ENCODE measurements around the gene ICOS. TPM values are rescaled to one million over a fixed set of nuclear protein-coding genes. Genes with fewer than 3 reads are reported as not detected.

Gene ICOS
- polyA plus RNA-seq, 2 donors, result 0.04 to 0.12 TPM

- Histone ChIP-seq H3K9me3 (ENCODE audit: control insufficient read depth in 2 of 2, insufficient read depth in 1 of 2, low read depth in 1 of 2, low read length in 1 of 2) (no peaks in the 10 kb centered on the region), H3K27ac (ENCODE audit: low read depth in 2 of 2, low read length in 1 of 2) (no peak overlapping the region), H3K4me3 (ENCODE audit: low read depth in 1 of 2, low read length in 2 of 2) (no peak overlapping the region), H3K4me1 (ENCODE audit: control insufficient read depth in 2 of 2, insufficient read depth in 2 of 2, low read length in 1 of 2) (no peaks in the 10 kb centered on the region), H3K36me3 (ENCODE audit: control insufficient read depth in 2 of 2, insufficient read depth in 2 of 2, low read length in 1 of 2) (no peaks in the 10 kb centered on the region), H3K27me3 (ENCODE audit: control insufficient read depth in 1 of 2, insufficient read depth in 2 of 2, low read length in 2 of 2) (no peaks in the 10 kb centered on the region)
- 40 to 55% methylated on average over 1 of the region's 1 CpG for WGBS, 2 donors
These were observed 60.9 kb downstream of the ICOS start for GRCh38 chr2:203997481-203997880.

GRCh38 chr2:203997980-203998809 is 61.6 kb downstream of the ICOS start:
- H3K4me1 ChIP-seq (ENCODE audit: control insufficient read depth in 2 of 2, insufficient read depth in 2 of 2, low read length in 1 of 2), result no peaks in the 10 kb centered on the region
- no peaks in the 10 kb centered on the region for H3K27me3 ChIP-seq (ENCODE audit: control insufficient read depth in 1 of 2, insufficient read depth in 2 of 2, low read length in 2 of 2)
- no peak overlapping the region for H3K4me3 ChIP-seq (ENCODE audit: low read depth in 1 of 2, low read length in 2 of 2)
- no peaks in the 10 kb centered on the region for H3K9me3 ChIP-seq (ENCODE audit: control insufficient read depth in 2 of 2, insufficient read depth in 1 of 2, low read depth in 1 of 2, low read length in 1 of 2)
- 66 to 74% methylated on average over 6 of the region's 6 CpGs for WGBS, 2 donors
- H3K27ac ChIP-seq (ENCODE audit: low read depth in 2 of 2, low read length in 1 of 2), result no peak overlapping the region
- no peaks in the 10 kb centered on the region for H3K36me3 ChIP-seq (ENCODE audit: control insufficient read depth in 2 of 2, insufficient read depth in 2 of 2, low read length in 1 of 2)

- Histone ChIP-seq H3K27me3 (ENCODE audit: control insufficient read depth in 1 of 2, insufficient read depth in 2 of 2, low read length in 2 of 2) (no peaks in the 10 kb centered on the region), H3K4me1 (ENCODE audit: control insufficient read depth in 2 of 2, insufficient read depth in 2 of 2, low read length in 1 of 2) (no peaks in the 10 kb centered on the region), H3K27ac (ENCODE audit: low read depth in 2 of 2, low read length in 1 of 2) (no peak overlapping the region)
These were observed 63.3 kb downstream of the ICOS start for GRCh38 chr2:203999835-204000234.

GRCh38 chr2:204000446-204000845 is 63.9 kb downstream of the ICOS start:
- Histone ChIP-seq H3K9me3 (ENCODE audit: control insufficient read depth in 2 of 2, insufficient read depth in 1 of 2, low read depth in 1 of 2, low read length in 1 of 2) (no peaks in the 10 kb centered on the region), H3K4me3 (ENCODE audit: low read depth in 1 of 2, low read length in 2 of 2) (no peak overlapping the region), H3K27ac (ENCODE audit: low read depth in 2 of 2, low read length in 1 of 2) (no peak overlapping the region), H3K4me1 (ENCODE audit: control insufficient read depth in 2 of 2, insufficient read depth in 2 of 2, low read length in 1 of 2) (no peaks in the 10 kb centered on the region), H3K36me3 (ENCODE audit: control insufficient read depth in 2 of 2, insufficient read depth in 2 of 2, low read length in 1 of 2) (no peaks in the 10 kb centered on the region), H3K27me3 (ENCODE audit: control insufficient read depth in 1 of 2, insufficient read depth in 2 of 2, low read length in 2 of 2) (no peaks in the 10 kb centered on the region)

More at GRCh38 chr2:203999835-204000234, 63.3 kb downstream of the ICOS start:
- no peak overlapping the region for H3K4me3 ChIP-seq (ENCODE audit: low read depth in 1 of 2, low read length in 2 of 2)
- no peaks in the 10 kb centered on the region for H3K9me3 ChIP-seq (ENCODE audit: control insufficient read depth in 2 of 2, insufficient read depth in 1 of 2, low read depth in 1 of 2, low read length in 1 of 2)
- H3K36me3 ChIP-seq (ENCODE audit: control insufficient read depth in 2 of 2, insufficient read depth in 2 of 2, low read length in 1 of 2), result no peaks in the 10 kb centered on the region

- Histone ChIP-seq H3K27me3 (ENCODE audit: control insufficient read depth in 1 of 2, insufficient read depth in 2 of 2, low read length in 2 of 2) (no peaks in the 10 kb centered on the region), H3K36me3 (ENCODE audit: control insufficient read depth in 2 of 2, insufficient read depth in 2 of 2, low read length in 1 of 2) (no peaks in the 10 kb centered on the region), H3K4me3 (ENCODE audit: low read depth in 1 of 2, low read length in 2 of 2) (no peak overlapping the region), H3K27ac (ENCODE audit: low read depth in 2 of 2, low read length in 1 of 2) (no peak overlapping the region), H3K9me3 (ENCODE audit: control insufficient read depth in 2 of 2, insufficient read depth in 1 of 2, low read depth in 1 of 2, low read length in 1 of 2) (no peaks in the 10 kb centered on the region), H3K4me1 (ENCODE audit: control insufficient read depth in 2 of 2, insufficient read depth in 2 of 2, low read length in 1 of 2) (no peaks in the 10 kb centered on the region)
- 83% methylated on average over 3 of the region's 3 CpGs for WGBS, 2 donors
These were observed 66.9 kb downstream of the ICOS start for GRCh38 chr2:204003276-204003990.

GRCh38 chr2:204004912-204005311 is 68.3 kb downstream of the ICOS start:
- no peaks in the 10 kb centered on the region for H3K4me1 ChIP-seq (ENCODE audit: control insufficient read depth in 2 of 2, insufficient read depth in 2 of 2, low read length in 1 of 2)
- H3K36me3 ChIP-seq (ENCODE audit: control insufficient read depth in 2 of 2, insufficient read depth in 2 of 2, low read length in 1 of 2), result no peaks in the 10 kb centered on the region
- H3K27me3 ChIP-seq (ENCODE audit: control insufficient read depth in 1 of 2, insufficient read depth in 2 of 2, low read length in 2 of 2), result no peaks in the 10 kb centered on the region
- H3K27ac ChIP-seq (ENCODE audit: low read depth in 2 of 2, low read length in 1 of 2), result no peak overlapping the region
- H3K9me3 ChIP-seq (ENCODE audit: control insufficient read depth in 2 of 2, insufficient read depth in 1 of 2, low read depth in 1 of 2, low read length in 1 of 2), result no peaks in the 10 kb centered on the region
- no peak overlapping the region for H3K4me3 ChIP-seq (ENCODE audit: low read depth in 1 of 2, low read length in 2 of 2)
- 38 to 60% methylated on average over 1 of the region's 1 CpG for WGBS, 2 donors

GRCh38 chr2:204005940-204006721 is 69.6 kb downstream of the ICOS start:
- Histone ChIP-seq H3K36me3 (ENCODE audit: control insufficient read depth in 2 of 2, insufficient read depth in 2 of 2, low read length in 1 of 2) (no peaks in the 10 kb centered on the region), H3K27ac (ENCODE audit: low read depth in 2 of 2, low read length in 1 of 2) (no peak overlapping the region), H3K9me3 (ENCODE audit: control insufficient read depth in 2 of 2, insufficient read depth in 1 of 2, low read depth in 1 of 2, low read length in 1 of 2) (no peaks in the 10 kb centered on the region), H3K4me3 (ENCODE audit: low read depth in 1 of 2, low read length in 2 of 2) (no peak overlapping the region), H3K4me1 (ENCODE audit: control insufficient read depth in 2 of 2, insufficient read depth in 2 of 2, low read length in 1 of 2) (no peaks in the 10 kb centered on the region), H3K27me3 (ENCODE audit: control insufficient read depth in 1 of 2, insufficient read depth in 2 of 2, low read length in 2 of 2) (no peaks in the 10 kb centered on the region)
- 61 to 66% methylated on average over 3 of the region's 3 CpGs for WGBS, 2 donors

- no peaks in the 10 kb centered on the region for H3K9me3 ChIP-seq (ENCODE audit: control insufficient read depth in 2 of 2, insufficient read depth in 1 of 2, low read depth in 1 of 2, low read length in 1 of 2)
- no peaks in the 10 kb centered on the region for H3K27me3 ChIP-seq (ENCODE audit: control insufficient read depth in 1 of 2, insufficient read depth in 2 of 2, low read length in 2 of 2)
- no peaks in the 10 kb centered on the region for H3K4me1 ChIP-seq (ENCODE audit: control insufficient read depth in 2 of 2, insufficient read depth in 2 of 2, low read length in 1 of 2)
- no peak overlapping the region for H3K4me3 ChIP-seq (ENCODE audit: low read depth in 1 of 2, low read length in 2 of 2)
- no peaks in the 10 kb centered on the region for H3K36me3 ChIP-seq (ENCODE audit: control insufficient read depth in 2 of 2, insufficient read depth in 2 of 2, low read length in 1 of 2)
- no peak overlapping the region for H3K27ac ChIP-seq (ENCODE audit: low read depth in 2 of 2, low read length in 1 of 2)
- 75 to 91% methylated on average over 6 of the region's 6 CpGs for WGBS, 2 donors
These were observed 71.8 kb downstream of the ICOS start for GRCh38 chr2:204008352-204008751.

- H3K27me3 ChIP-seq (ENCODE audit: control insufficient read depth in 1 of 2, insufficient read depth in 2 of 2, low read length in 2 of 2), result no peaks in the 10 kb centered on the region
- H3K4me1 ChIP-seq (ENCODE audit: control insufficient read depth in 2 of 2, insufficient read depth in 2 of 2, low read length in 1 of 2), result no peaks in the 10 kb centered on the region
- no peaks in the 10 kb centered on the region for H3K9me3 ChIP-seq (ENCODE audit: control insufficient read depth in 2 of 2, insufficient read depth in 1 of 2, low read depth in 1 of 2, low read length in 1 of 2)
- H3K27ac ChIP-seq (ENCODE audit: low read depth in 2 of 2, low read length in 1 of 2), result no peak overlapping the region
- no peaks in the 10 kb centered on the region for H3K36me3 ChIP-seq (ENCODE audit: control insufficient read depth in 2 of 2, insufficient read depth in 2 of 2, low read length in 1 of 2)
- no peak overlapping the region for H3K4me3 ChIP-seq (ENCODE audit: low read depth in 1 of 2, low read length in 2 of 2)
- WGBS, 2 donors, result 71 to 78% methylated on average over 4 of the region's 4 CpGs
These were observed 74.3 kb downstream of the ICOS start for GRCh38 chr2:204010628-204011560.
